Measurements from ENCODE around the gene SELENOV. TPM values are rescaled to one million over a fixed set of nuclear protein-coding genes. Genes with fewer than 3 reads are reported as not detected.

Gene SELENOV
- total RNA-seq, 4 donors from 2014 or later: not detected

GRCh38 chr19:39518975-39519374, 4.0 kb downstream of the SELENOV start:
- in situ Hi-C loops (cut with MboI; ENCODE audit: low sequenced_read_pairs in 4 of 4): no loop called here
- H3K4me1 ChIP-seq: no peaks in the 10 kb centered on the region
- H3K4me3 ChIP-seq: no peak overlapping the region
- no peaks in the 10 kb centered on the region for H3K9me3 ChIP-seq
- H3K27me3 ChIP-seq: peaks cover 28 to 37% (median 36%) of the 10 kb centered on the region in 3 donors
- no peak for TF ChIP-seq CTCF (IDR thresholded peaks at IDR 0.05 in 4 of 5, conservative IDR thresholded peaks at IDR 0.05 in 1 of 5)
- no peak for TF ChIP-seq POLR2A (IDR thresholded peaks at IDR 0.05)
- DNase-seq (no peak), ATAC-seq (no peak)
- H3K27ac ChIP-seq: no peak overlapping the region
- intact Hi-C loops (cut with DNase I; ENCODE audit: low total_unique reads): no loop called here
- no peaks in the 10 kb centered on the region for H3K36me3 ChIP-seq

- H3K27ac ChIP-seq: no peak overlapping the region
- peaks cover 10 to 19% (median 18%) of the 10 kb centered on the region in 3 donors for H3K27me3 ChIP-seq
- ATAC-seq (no peak), DNase-seq (no peak)
- H3K4me3 ChIP-seq: no peak overlapping the region
- H3K9me3 ChIP-seq: no peaks in the 10 kb centered on the region
- in situ Hi-C loops (cut with MboI; ENCODE audit: low sequenced_read_pairs in 4 of 4) (no loop called here), intact Hi-C loops (cut with DNase I; ENCODE audit: low total_unique reads) (no loop called here)
- H3K4me1 ChIP-seq: no peaks in the 10 kb centered on the region
- no peaks in the 10 kb centered on the region for H3K36me3 ChIP-seq
- TF ChIP-seq CTCF (IDR thresholded peaks at IDR 0.05 in 4 of 5, conservative IDR thresholded peaks at IDR 0.05 in 1 of 5): no peak
These were observed 5.9 kb downstream of the SELENOV start for GRCh38 chr19:39520541-39521484.

- intact Hi-C loops (cut with DNase I; ENCODE audit: low total_unique reads): no loop called here
- no peak for DNase-seq
- Histone ChIP-seq H3K4me1 (no peaks in the 10 kb centered on the region), H3K36me3 (no peaks in the 10 kb centered on the region), H3K27ac (no peak overlapping the region), H3K27me3 (no peaks in the 10 kb centered on the region), H3K9me3 (no peaks in the 10 kb centered on the region), H3K4me3 (no peak overlapping the region)
- no peak for ATAC-seq
- in situ Hi-C loops (cut with MboI; ENCODE audit: low sequenced_read_pairs in 4 of 4): no loop called here
- no peak for TF ChIP-seq POLR2A (IDR thresholded peaks at IDR 0.05)
- TF ChIP-seq CTCF (IDR thresholded peaks at IDR 0.05 in 4 of 5, conservative IDR thresholded peaks at IDR 0.05 in 1 of 5): no peak
These were observed 9.6 kb downstream of the SELENOV start for GRCh38 chr19:39524495-39524894.

GRCh38 chr19:39525205-39525604, 10.3 kb downstream of the SELENOV start:
- Histone ChIP-seq H3K27ac (no peak overlapping the region), H3K36me3 (no peaks in the 10 kb centered on the region), H3K4me3 (no peak overlapping the region), H3K4me1 (no peaks in the 10 kb centered on the region), H3K9me3 (no peaks in the 10 kb centered on the region), H3K27me3 (no peaks in the 10 kb centered on the region)
- no peak for TF ChIP-seq CTCF (IDR thresholded peaks at IDR 0.05 in 4 of 5, conservative IDR thresholded peaks at IDR 0.05 in 1 of 5)
- no peak for TF ChIP-seq POLR2A (IDR thresholded peaks at IDR 0.05)
- DNase-seq (no peak), ATAC-seq (no peak)
- in situ Hi-C loops (cut with MboI; ENCODE audit: low sequenced_read_pairs in 4 of 4): loop anchor here in 3 of 4 donors (25.0 kb wide), 4 partner anchors 88 to 413 kb away; partner anchors contain the start of genes GMFG (in 2 of the 3), SAMD4B (in 2 of the 3), DYRK1B (in 1 of the 3) and FBL (in 1 of the 3)
- intact Hi-C loops (cut with DNase I; ENCODE audit: low total_unique reads): no loop called here
